CD4-positive, alpha-beta T cell (primary cell): ENCODE measurements around the gene RPN1. TPM values are rescaled to one million over a fixed set of nuclear protein-coding genes. Genes with fewer than 3 reads are reported as not detected.
A peak's percentile ranks its signal among the peaks of the same experiment; 100 is the strongest.

ENCODE experiments used
- ATAC-seq: fragments of 200-7000 bp; cut with Tn5 transposase; one replicate; pipeline ENCODE4 v1.10.0; 2022; ENCODE audit warnings: mild to moderate bottlenecking; ENCODE audit not compliant: poor library complexity
- CTCF ChIA-PET: fragments of 350-600 bp; sonication (Branson Sonifier 250); formaldehyde crosslinking; loops from one replicate; lab custom pipeline; 2021; ENCODE audit warnings: antibody characterized with exemption, inconsistent platforms; lab: Charles Lee
- POLR2A ChIA-PET: fragments of 350-600 bp; sonication (Branson Sonifier 250); formaldehyde crosslinking; loops from one replicate; lab custom pipeline; 2021; ENCODE audit warnings: antibody characterized with exemption, inconsistent platforms; lab: Charles Lee
- DNase-seq, 14 experiments: peaks; one replicate each; pipeline ENCODE4 v3.0.0-alpha.2; 2013 to 2020; ENCODE audit warnings: mixed read lengths in 2 of 14
- H3K27ac ChIP-seq, 2 donors: one replicate each; pipeline versions ENCODE4 v1.5.1 to v1.7.0; 2013; ENCODE audit warnings: low read length in 2 of 2, low read depth in 1 of 2, mild to moderate bottlenecking in 1 of 2
- H3K27me3 ChIP-seq, 2 experiments: 1 replicate in 1 of 2; 2 replicates in 1 of 2; pipeline versions ENCODE4 v1.6.1 to v1.7.0; 2013; ENCODE audit warnings: low read length in 2 of 2, control low read depth in 1 of 2, mild to moderate bottlenecking in 1 of 2, moderate library complexity in 1 of 2; ENCODE audit not compliant: insufficient read depth in 2 of 2, control insufficient read depth in 1 of 2
- H3K36me3 ChIP-seq: one replicate; pipeline ENCODE4 v1.6.1; 2013; ENCODE audit warnings: low read length, control low read depth; ENCODE audit not compliant: insufficient read depth
- H3K4me1 ChIP-seq: one replicate; pipeline ENCODE4 v1.6.1; 2013; ENCODE audit warnings: low read length, control low read depth; ENCODE audit not compliant: insufficient read depth
- H3K4me3 ChIP-seq: one replicate; pipeline ENCODE4 v1.5.1; 2013; ENCODE audit warnings: mild to moderate bottlenecking, low read length, moderate library complexity
- H3K9me3 ChIP-seq, 2 experiments: 1 replicate in 1 of 2; 2 replicates in 1 of 2; pipeline versions ENCODE4 v1.6.1 to v1.7.0; 2013; ENCODE audit warnings: low read length in 2 of 2, mild to moderate bottlenecking in 2 of 2, control low read depth in 1 of 2, moderate library complexity in 1 of 2; ENCODE audit not compliant: control insufficient read depth in 1 of 2, insufficient read depth in 1 of 2
- H3K27ac Mint-ChIP-seq: one replicate; pipeline ENCODE4 v1.8.0; 2020; ENCODE audit warnings: mixed read lengths
- H3K27me3 Mint-ChIP-seq: one replicate; pipeline ENCODE4 v1.8.0; 2021; ENCODE audit warnings: mixed read lengths
- H3K36me3 Mint-ChIP-seq: one replicate; pipeline ENCODE4 v1.8.0; 2021; ENCODE audit warnings: low read depth, mixed read lengths
- H3K4me1 Mint-ChIP-seq: one replicate; pipeline ENCODE4 v1.8.0; 2021; ENCODE audit warnings: low read depth, mixed read lengths
- H3K4me3 Mint-ChIP-seq: one replicate; pipeline ENCODE4 v1.8.0; 2020; ENCODE audit warnings: mild to moderate bottlenecking, mixed read lengths
- H3K9me3 Mint-ChIP-seq: one replicate; pipeline ENCODE4 v1.8.0; 2020; ENCODE audit warnings: mixed read lengths
- intact Hi-C, 2 experiments: fragments of 100-400 bp; cut with DNase I in 1 of 2; cut with micrococcal nuclease in 1 of 2; formaldehyde crosslinking; loops; one replicate each; pipeline versions ENCODE4 v1.15.1 to v1.9.0; 2023 to 2025; cut with DNase I, micrococcal nuclease
- total RNA-seq, 174 experiments: library from RNA in 2 of 174; stranded (reverse) in 2 of 174; gene quantifications; one replicate each; pipeline ENCODE4 v1.2.3 and lab custom pipeline; 2021 to 2026
- TF ChIP-seq, protein P1 (sequence below): fragments of 200-600 bp; IDR thresholded peaks from one replicate; pipeline ENCODE4 v1.8.0; 2022; ENCODE audit warnings: antibody characterized with exemption, mild to moderate bottlenecking

The RPN1 gene
- total RNA-seq, 2 experiments from 2014 or later: 67.7 to 72.6 TPM

DNA sequence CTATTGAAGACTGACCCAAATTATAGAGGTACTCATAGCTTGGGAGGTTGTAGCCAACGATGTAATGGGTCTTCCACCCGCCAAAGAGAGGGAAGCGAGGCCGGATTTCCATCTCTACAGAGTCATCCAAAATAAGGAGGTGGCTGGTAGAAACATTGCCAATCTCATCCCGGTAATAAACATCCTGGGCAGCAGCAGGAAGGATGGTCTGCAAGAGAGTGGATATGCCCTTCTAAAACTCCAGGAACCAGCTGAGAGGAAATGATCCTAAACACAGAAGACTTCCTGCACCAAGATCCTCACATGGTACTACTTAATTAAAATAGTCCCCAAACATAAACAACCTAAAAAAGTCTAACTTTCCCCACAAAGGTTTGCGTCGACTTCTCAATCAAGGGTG is 20.7 kb downstream of the RPN1 start:
- no peak for DNase-seq
- H3K27me3 Mint-ChIP-seq: no peaks in the 10 kb centered on the region

DNA sequence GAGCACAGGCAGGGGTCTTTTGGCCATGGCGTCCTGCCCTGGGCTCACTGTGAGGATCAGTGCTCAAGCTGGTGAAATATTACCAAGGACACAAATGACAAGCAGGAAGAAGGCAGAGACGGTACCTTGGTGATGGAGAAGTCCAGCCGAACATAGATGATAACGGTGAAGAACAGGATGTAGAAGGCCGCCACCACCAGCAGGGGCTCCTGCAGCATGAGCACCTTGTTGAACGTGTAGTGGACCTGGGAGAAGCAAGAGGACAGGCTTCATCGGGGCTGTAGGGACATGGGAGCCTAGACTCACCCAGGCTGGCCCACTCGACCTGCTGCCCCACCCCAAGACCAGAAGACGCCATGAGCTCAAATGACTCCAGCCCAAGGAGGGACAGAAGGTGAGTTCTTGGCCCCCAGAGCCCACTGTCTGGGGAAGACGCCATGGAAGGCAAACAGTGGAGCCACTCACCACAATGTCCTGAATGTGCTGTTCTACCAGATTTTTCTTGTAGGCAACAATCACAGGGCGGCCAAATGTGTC is 25.1 kb downstream of the RPN1 start:
- TF ChIP-seq, protein P1, sequence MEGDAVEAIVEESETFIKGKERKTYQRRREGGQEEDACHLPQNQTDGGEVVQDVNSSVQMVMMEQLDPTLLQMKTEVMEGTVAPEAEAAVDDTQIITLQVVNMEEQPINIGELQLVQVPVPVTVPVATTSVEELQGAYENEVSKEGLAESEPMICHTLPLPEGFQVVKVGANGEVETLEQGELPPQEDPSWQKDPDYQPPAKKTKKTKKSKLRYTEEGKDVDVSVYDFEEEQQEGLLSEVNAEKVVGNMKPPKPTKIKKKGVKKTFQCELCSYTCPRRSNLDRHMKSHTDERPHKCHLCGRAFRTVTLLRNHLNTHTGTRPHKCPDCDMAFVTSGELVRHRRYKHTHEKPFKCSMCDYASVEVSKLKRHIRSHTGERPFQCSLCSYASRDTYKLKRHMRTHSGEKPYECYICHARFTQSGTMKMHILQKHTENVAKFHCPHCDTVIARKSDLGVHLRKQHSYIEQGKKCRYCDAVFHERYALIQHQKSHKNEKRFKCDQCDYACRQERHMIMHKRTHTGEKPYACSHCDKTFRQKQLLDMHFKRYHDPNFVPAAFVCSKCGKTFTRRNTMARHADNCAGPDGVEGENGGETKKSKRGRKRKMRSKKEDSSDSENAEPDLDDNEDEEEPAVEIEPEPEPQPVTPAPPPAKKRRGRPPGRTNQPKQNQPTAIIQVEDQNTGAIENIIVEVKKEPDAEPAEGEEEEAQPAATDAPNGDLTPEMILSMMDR: no peak
- Histone ChIP-seq H3K4me3 (no peak overlapping the region), H3K27ac (peak overlapping the region in 1 of 2 donors; percentile 5), H3K36me3 (peaks cover 92% of the 10 kb centered on the region), H3K27me3 (no peaks in the 10 kb centered on the region), H3K9me3 (no peaks in the 10 kb centered on the region), H3K4me1 (no peaks in the 10 kb centered on the region)
- H3K27ac Mint-ChIP-seq: no peak overlapping the region
- intact Hi-C loops: no loop called here
- DNase-seq (no peak), ATAC-seq (no peak)
- peaks cover 96% of the 10 kb centered on the region for H3K36me3 Mint-ChIP-seq
- no peaks in the 10 kb centered on the region for H3K27me3 Mint-ChIP-seq
- ChIA-PET CTCF (interaction anchor here (1.2 kb wide), 1 partner anchor 8 kb away, joined by 3 read pairs; no protein-coding TSS in a partner anchor), POLR2A (interaction anchor here (0.9 kb wide), 1 partner anchor 55 kb away, joined by 3 read pairs; no protein-coding TSS in a partner anchor)
- H3K9me3 Mint-ChIP-seq: no peaks in the 10 kb centered on the region
- no peak overlapping the region for H3K4me3 Mint-ChIP-seq
- H3K4me1 Mint-ChIP-seq: peaks cover 6% of the 10 kb centered on the region

More for the DNA sequence above, 20.7 kb downstream of the RPN1 start:
- Histone ChIP-seq H3K27ac (no peak overlapping the region), H3K4me3 (no peak overlapping the region), H3K9me3 (no peaks in the 10 kb centered on the region), H3K36me3 (peaks cover 81% of the 10 kb centered on the region), H3K27me3 (no peaks in the 10 kb centered on the region), H3K4me1 (no peaks in the 10 kb centered on the region)
- Mint-ChIP-seq H3K36me3 (peaks cover 81% of the 10 kb centered on the region), H3K27ac (no peak overlapping the region), H3K9me3 (no peaks in the 10 kb centered on the region), H3K4me1 (peaks cover 7% of the 10 kb centered on the region), H3K4me3 (no peak overlapping the region)
- POLR2A ChIA-PET: no interaction called here
- CTCF ChIA-PET: no interaction called here
- TF ChIP-seq, protein P1: no peak
- no peak for ATAC-seq
- intact Hi-C loops: no loop called here

DNA sequence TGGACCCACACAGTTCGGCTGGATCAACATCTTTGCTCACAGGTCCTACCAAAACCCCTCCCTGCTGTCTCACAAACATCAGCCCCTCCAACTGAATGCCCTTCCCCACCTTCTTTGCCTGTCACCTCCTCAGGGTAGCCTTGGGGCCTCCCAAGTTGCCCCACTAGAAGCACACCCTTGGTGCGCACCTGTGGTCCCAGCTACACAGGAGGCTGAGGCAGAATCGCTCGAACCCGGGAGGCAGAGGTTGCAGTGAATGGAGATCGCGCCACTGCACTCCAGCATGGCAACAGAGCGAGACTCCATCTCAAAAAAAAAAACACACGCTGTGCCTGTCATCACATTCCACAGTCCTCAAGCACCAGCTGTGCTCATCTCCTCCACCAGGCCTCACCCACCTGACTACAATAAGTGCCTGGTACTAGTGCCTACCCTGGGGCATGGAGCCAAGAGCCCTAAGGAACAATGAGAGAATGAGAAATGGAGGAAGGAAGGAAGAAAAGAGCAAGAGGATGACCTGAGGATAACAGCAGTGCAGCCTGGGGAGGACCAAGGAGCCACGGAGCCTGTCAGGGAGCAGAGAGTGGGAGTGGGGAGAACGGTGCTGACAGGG is 26.0 kb downstream of the RPN1 start:
- CTCF ChIA-PET: no interaction called here
- Mint-ChIP-seq H3K4me1 (peaks cover 8% of the 10 kb centered on the region), H3K27ac (no peak overlapping the region), H3K4me3 (no peak overlapping the region), H3K36me3 (peaks cover 95% of the 10 kb centered on the region), H3K9me3 (no peaks in the 10 kb centered on the region), H3K27me3 (no peaks in the 10 kb centered on the region)
- peaks cover 92% of the 10 kb centered on the region for H3K36me3 ChIP-seq
- POLR2A ChIA-PET: no interaction called here
- no peak overlapping the region for H3K27ac ChIP-seq
- no peaks in the 10 kb centered on the region for H3K27me3 ChIP-seq
- no peaks in the 10 kb centered on the region for H3K4me1 ChIP-seq
- no peak overlapping the region for H3K4me3 ChIP-seq
- intact Hi-C loops: no loop called here
- no peak for ATAC-seq
- TF ChIP-seq, protein P1: no peak
- no peaks in the 10 kb centered on the region for H3K9me3 ChIP-seq
- DNase-seq: no peak
